ENCODE results near the gene WEE2. TPM values are rescaled to one million over a fixed set of nuclear protein-coding genes. Genes with fewer than 3 reads are reported as not detected.

The WEE2 gene
- total and polyA plus RNA-seq, 7 donors, result 0.20 TPM; not detected in 6

GRCh38 chr7:141704741-141705140, 3.4 kb upstream of the WEE2 start:
- H3K9me3 ChIP-seq, result no peaks in the 10 kb centered on the region
- 69 to 75% methylated on average over 5 of the region's 5 CpGs for WGBS, 2 donors
- H3K4me1 ChIP-seq, result peaks cover 0 to 20% (median 17%) of the 10 kb centered on the region in 4 donors
- no peak for TF ChIP-seq POLR2A (IDR thresholded peaks at IDR 0.05)
- TF ChIP-seq CTCF (IDR thresholded peaks at IDR 0.05), result no peak
- TF ChIP-seq EP300 (IDR thresholded peaks at IDR 0.05), result no peak
- TF ChIP-seq POLR2AphosphoS5 (IDR thresholded peaks at IDR 0.05), result no peak
- intact Hi-C loops (cut with DNase I), result loop anchor here (5.0 kb wide), 1 partner anchor 47 kb away; no protein-coding TSS in a partner anchor
- H3K36me3 ChIP-seq, result no peaks in the 10 kb centered on the region
- DNase-seq, result no peak
- no peak overlapping the region for H3K4me3 ChIP-seq
- H3K27ac ChIP-seq, result no peak overlapping the region
- no peaks in the 10 kb centered on the region for H3K27me3 ChIP-seq

GRCh38 chr7:141706239-141707064, 1.7 kb upstream of the WEE2 start:
- Histone ChIP-seq H3K4me1 (peaks cover 0 to 10% (median 8%) of the 10 kb centered on the region in 4 donors), H3K9me3 (no peaks in the 10 kb centered on the region), H3K4me3 (no peak overlapping the region), H3K36me3 (no peaks in the 10 kb centered on the region), H3K27ac (no peak overlapping the region), H3K27me3 (no peaks in the 10 kb centered on the region)
- TF ChIP-seq POLR2A (IDR thresholded peaks at IDR 0.05) (no peak), CTCF (IDR thresholded peaks at IDR 0.05) (no peak), POLR2AphosphoS5 (IDR thresholded peaks at IDR 0.05) (no peak), EP300 (IDR thresholded peaks at IDR 0.05) (no peak)
- no peak for DNase-seq
- WGBS, 2 donors, result 20 to 71% methylated on average over 1 of the region's 1 CpG
- intact Hi-C loops (cut with DNase I), result no loop called here

GRCh38 chr7:141709318-141709717, 1.2 kb downstream of the WEE2 start:
- Histone ChIP-seq H3K27ac (no peak overlapping the region), H3K4me1 (no peaks in the 10 kb centered on the region), H3K36me3 (no peaks in the 10 kb centered on the region), H3K27me3 (no peaks in the 10 kb centered on the region), H3K4me3 (no peak overlapping the region), H3K9me3 (no peaks in the 10 kb centered on the region)
- whole genome bisulfite sequencing, 2 donors, result 90 to 92% methylated on average over 2 of the region's 2 CpGs
- no peak for TF ChIP-seq POLR2A (IDR thresholded peaks at IDR 0.05)
- TF ChIP-seq EP300 (IDR thresholded peaks at IDR 0.05), result no peak
- no peak for TF ChIP-seq POLR2AphosphoS5 (IDR thresholded peaks at IDR 0.05)
- no peak for TF ChIP-seq CTCF (IDR thresholded peaks at IDR 0.05)
- intact Hi-C loops (cut with DNase I), result no loop called here
- no peak for DNase-seq

GRCh38 chr7:141709749-141710148, 1.6 kb downstream of the WEE2 start:
- intact Hi-C loops (cut with DNase I), result no loop called here
- Histone ChIP-seq H3K9me3 (no peaks in the 10 kb centered on the region), H3K36me3 (no peaks in the 10 kb centered on the region), H3K27me3 (no peaks in the 10 kb centered on the region), H3K4me3 (no peak overlapping the region), H3K27ac (no peak overlapping the region), H3K4me1 (no peaks in the 10 kb centered on the region)
- no peak for TF ChIP-seq POLR2AphosphoS5 (IDR thresholded peaks at IDR 0.05)
- no peak for TF ChIP-seq EP300 (IDR thresholded peaks at IDR 0.05)
- TF ChIP-seq POLR2A (IDR thresholded peaks at IDR 0.05), result no peak
- no peak for TF ChIP-seq CTCF (IDR thresholded peaks at IDR 0.05)
- WGBS, 2 donors, result 85 to 89% methylated on average over 4 of the region's 4 CpGs
- DNase-seq, result no peak

All from sigmoid colon (tissue), 7 donors.